ENCODE data around the gene EGFL8.

DNA sequence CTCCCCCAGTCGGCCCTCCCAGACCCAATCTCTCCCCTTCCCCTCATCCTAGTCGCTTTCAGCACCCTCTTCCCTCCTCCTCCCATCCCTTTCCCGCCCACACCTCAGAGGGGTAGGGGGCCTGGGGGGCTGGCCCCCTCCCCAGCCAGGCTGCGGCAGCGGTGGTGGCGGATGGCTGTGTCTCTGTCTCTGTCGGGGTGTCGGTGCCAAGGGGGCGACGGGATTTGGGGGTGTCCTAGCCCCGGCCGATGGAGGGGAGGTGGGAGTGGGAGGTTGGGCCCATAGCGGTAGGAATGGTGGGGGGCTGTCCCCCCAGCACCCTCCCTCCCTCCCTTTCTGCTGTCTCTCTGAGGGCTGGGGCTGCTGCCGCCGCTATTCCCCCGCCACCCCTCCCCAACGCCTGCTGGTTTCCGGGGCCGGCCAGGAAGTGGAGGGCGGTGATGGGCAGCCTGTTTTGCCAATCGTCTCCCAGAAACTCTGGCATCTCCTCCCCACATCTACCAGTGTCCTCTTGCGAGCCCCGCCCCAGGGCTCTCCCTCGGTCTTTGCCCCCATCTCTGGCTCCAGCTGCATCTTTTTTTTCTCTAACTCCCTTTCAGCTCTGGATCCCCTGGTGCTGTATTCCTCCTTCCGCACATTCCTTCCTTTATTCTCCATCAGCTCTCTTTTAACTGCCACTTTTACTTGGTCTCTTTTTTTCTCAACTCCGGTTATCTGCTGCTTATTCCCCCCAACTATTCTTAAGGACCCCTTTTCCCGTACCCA, 11.5 kb downstream of the EGFL8 start, which contains the start of gene AGPAT1:
- TF ChIP-seq POLR2A (IDR thresholded peaks at IDR 0.05) (peak in 1 of 2 donors; percentile 62), CTCF (IDR thresholded peaks at IDR 0.05) (no peak), EP300 (IDR thresholded peaks at IDR 0.05) (no peak), POLR2AphosphoS5 (IDR thresholded peaks at IDR 0.05) (no peak)

Measured in suprapubic skin (tissue), 4 donors.